Ecto neural progenitor cell (in vitro differentiated cells): Measurements from ENCODE around the gene FKBP5.
"Not testable (repeated sequence)": the region's sequence is repeated elsewhere in the genome, so short reads cannot be mapped to it uniquely, and the experiment has no call there.

Experiments
- DNase-seq: peaks from one replicate; pipeline ENCODE4 v3.0.0-alpha.2; 2018; ENCODE audit warnings: low spot score

The FKBP5 gene

DNA sequence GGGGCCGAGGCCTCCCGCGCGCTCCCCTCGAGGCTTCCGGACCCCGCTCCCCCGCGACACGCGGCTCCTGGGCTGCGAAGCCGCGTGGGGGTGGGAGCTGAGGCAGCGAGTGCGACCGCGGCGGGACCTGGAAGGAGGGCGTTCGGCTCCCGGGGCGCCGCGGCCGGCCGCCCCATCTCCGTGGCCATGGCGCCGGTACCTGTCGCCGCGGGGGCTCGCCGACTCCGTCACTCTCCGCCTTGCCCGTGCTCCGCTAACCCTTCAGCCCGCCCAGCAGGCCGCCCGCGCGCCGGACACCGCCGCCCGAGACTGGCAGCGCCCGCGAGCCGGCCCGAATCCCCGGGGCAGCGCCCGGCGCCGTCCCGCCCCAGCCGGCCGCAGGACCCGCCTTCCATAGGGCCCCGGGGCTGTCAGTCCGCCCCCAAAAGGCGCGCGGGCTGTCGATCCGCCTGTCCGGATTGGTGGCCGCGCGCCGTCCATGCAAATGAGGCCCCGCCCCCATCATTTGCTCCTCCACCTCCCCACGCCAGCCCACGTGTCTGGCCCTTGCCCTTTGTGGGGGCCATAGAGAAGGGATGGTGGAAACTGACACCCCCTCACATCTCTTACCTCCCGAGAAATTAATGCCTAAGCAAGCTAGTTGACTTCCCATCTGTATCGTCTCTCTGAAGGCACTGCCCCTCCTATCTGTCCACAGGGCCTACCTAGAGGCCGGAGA is at the start of gene FKBP5:
Gene FKBP5, minus strand, starts transcription at position 311 of the 718 bp plus-strand sequence. CDS start 46,091 bp downstream, outside the sequence.
- DNase-seq = peak; percentile 95

DNA sequence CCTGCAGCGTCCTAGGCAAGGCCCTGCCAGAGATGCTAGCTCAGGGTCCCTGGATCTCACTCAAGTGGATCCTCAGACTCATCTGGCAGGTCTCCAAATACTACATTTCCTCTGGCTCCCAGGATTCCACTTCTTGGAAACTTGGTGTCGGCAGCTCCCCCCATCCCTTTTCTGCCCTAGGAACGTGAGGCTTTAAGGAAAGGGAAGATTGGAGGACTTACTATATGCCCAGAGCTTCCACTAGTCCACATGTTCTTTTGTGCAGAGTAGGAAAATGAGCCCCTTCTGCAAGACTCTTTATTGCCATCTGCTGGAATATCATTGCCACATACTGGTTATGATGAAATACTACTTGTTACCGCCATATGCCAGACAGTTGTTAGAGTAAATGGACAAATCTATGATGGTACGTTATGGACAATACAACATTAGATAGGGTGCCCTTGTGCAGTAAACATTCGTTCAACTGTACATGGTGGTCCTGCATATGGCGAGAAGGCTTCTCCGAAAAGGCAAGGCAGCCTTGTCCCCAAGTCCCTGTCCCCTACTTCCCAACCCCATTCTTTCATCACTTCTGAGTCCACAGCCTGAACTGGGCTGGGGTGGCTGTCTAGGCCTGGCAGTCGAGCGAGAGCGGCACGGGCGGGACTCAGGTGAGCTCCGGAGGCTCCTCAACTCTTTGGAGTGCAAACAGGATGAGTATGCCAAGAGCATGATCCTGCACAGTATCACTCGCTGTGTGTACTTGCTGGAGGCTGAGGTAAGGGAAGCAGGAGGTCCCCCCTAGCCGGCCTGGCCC is 48.9 kb upstream of the FKBP5 start:
- no peak for DNase-seq

DNA sequence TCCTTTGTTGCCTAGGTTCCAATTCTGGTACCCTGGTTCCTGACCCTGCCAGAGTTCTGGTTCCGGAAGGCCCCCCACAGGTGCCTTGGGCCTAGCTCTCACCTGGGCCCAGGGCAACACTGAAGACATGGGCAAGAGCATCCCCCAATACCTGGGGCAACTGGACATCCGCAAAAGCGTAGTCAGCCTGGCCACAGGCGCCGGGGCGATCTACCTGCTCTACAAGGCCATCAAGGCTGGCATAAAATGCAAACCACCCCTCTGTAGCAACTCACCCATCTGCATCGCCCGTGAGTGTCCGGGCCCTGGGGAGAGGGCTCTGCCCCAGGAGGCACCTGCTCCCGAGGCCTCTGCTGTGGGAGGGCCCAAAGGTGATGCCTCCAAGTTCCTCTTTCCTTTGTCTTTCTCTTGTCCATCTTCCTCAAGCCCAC is 48.3 kb upstream of the FKBP5 start, which contains the start of gene ARMC12:
Gene ARMC12, plus strand, starts transcription at position 51 of the 431 bp plus-strand sequence. Its CDS starts 77 bp downstream, at position 128.
- no peak for DNase-seq

DNA sequence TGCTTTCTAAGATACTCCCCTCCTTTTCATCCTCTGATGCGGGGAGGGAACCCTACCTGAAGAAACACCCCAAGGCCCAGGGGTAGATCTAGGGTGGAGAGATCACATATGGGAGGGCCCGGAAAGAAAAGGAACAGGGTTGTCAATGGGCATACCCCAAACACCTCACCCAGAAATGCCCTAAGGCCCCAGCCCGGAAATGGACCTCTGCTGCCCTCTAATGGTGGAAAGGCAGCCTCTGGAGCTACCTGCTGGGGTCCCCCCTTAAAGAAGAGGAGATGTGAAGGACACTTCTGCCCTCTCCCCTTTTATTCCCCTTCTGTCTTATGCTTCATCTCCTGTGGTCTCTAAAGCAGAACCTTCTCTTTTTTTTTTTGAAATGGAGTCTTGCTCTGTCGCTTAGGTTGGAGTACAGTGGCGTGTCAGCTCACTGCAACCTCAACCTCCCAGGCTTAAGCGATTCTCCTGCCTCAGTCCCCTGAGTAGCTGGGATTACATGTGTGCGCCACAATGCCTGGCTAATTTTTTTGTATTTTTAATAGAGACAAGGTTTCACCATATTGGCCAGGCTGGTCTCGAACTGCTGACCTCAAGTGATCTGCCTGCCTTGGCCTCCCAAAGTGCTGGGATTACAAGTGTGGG is 47.7 kb upstream of the FKBP5 start:
- DNase-seq = peak; percentile 86

DNA sequence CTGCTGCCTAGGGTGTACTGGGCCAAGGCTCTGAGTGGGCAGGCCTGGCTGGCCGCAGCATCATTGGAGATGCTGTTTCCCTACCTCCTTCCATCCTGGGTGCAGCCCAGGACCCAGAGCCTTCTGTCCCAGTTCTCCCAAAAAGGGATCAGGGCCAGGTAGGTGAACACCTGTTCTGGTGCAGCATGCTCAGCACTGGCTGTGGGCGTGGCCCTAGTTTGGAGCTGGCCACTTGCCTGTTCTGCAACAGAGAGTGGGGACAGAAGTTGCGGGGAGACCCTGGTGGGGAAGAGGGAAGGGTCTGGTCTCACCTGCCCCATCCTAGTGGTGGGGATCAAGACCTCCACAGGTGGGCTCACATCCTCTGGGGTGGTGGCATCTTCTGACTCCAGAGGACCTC is 46.7 kb upstream of the FKBP5 start:
- DNase-seq = no peak

DNA sequence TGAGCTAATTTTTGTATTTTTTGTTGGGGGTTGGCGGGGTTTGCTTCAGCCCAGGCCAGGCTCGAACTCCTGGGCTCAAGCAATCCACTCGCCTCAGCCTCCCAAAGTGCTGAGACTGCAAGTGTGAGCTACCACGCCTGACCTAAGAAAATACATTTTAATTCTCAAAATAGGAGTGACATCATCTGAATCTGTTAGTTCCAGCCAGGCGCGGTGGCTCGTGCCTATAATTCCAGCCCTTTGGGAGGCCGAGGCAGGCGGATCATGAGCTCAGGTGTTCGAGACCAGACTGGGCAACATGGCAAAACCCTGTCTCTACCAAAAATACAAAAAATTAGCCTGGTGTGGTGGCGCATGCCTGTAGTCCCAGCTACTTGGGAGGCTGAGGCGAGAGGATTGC is 45.6 kb upstream of the FKBP5 start:
- not testable (repeated sequence) for DNase-seq

DNA sequence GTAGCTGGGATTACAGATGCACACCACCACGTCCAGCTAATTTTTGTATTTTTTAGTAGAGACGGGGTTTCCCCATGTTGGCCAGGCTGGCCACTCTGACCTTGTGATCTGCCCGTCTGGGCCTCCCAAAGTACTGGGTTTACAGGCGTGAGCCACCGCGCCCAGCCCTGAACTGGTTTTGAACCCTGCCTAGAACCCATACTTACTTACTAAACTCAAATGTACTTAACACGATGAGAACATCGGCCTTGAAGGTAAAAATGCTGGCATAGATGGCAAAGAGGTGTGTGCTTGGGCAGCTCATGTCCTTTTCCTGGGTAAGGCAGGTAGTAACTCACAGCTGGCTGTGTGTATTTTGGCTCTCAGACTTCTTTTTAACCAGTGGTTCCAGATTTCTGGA is 44.9 kb upstream of the FKBP5 start:
- no peak for DNase-seq

DNA sequence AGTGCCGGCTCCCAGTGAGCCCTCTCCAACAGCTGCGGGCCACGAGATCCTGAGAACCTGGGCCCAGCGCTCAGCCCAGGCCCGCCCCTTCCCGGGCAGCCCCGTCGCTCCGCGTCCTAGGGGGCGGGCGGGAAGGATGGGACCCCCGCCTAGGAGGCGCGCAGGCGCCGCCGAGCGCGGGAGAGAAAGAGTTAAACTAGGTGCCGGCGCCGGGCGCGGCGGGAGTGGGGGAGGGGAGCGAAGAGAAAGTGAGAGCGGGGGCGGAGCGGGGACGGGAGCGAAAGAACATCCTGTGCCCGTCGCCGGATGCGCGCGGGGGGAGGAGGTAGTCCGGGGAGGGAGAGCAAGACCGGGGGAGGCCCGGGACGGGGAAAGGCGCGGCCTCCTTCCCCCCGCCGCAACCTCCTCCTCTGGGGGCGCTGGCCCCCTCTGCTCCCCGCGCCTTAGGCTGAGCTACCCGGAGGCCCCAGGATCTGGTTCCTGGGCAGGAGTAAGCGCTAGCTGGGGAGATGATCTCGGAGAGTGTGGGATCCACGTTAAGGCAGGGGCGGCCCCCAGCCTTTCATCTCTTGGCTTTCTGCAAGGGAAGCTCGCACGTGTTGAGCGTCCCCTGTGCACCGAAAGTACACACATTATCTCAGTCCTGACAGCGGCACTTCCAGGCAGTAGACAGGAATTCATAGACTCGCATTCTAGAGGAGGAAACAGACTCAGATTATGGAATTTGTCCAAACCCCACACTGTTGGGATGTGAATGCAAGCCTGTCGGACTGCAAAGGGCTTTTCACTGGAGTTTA is 43.2 kb upstream of the FKBP5 start:
- peak; percentile 92 for DNase-seq

DNA sequence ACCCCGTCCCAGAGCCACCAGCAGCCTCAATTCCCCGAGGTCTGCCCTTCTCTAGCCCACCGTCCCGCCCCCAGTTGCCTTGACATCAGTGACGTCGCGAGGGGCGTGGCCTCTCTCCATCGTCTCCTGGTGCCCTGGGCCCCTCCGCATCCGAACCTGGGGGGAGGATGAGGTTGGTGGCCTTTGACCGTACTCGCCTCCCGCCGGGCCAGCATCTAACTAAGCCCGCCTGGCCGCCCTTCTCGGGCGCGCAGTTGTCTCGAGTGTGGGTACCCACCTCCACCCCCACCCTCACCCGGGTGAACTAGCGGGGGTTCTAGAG is 42.7 kb upstream of the FKBP5 start:
- peak; percentile 96 for DNase-seq

DNA sequence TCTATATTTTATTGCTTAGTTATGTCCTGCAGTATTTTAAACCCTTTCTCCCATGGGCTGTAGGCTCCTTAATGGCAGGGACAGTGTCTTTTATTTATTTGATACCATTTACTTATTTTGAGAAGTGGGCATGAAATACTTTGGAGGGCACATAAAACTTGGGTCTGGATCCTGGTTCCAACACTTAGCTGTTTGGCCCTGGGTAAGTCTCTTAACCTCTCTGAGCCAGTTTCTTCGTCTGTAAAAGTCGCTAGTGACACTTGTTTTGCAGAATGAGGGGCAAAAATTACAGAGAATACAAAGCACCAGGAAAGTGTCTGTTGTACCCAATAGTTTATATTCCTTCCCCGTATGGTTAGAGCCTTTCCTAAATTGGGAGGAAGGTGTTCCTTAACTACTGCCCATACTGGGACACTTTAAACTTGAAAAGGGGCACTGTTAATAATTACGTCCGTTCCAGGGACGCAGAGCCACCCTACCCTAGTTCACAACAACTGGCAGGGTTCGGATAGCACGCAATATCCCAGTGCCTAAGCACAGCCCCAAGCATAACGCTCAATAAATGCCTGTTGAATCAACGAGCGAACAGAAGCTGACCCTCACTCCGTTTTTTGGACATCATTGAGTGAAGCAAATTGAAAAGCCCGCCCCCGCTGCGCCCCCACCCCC is 42.2 kb upstream of the FKBP5 start:
- no peak for DNase-seq

DNA sequence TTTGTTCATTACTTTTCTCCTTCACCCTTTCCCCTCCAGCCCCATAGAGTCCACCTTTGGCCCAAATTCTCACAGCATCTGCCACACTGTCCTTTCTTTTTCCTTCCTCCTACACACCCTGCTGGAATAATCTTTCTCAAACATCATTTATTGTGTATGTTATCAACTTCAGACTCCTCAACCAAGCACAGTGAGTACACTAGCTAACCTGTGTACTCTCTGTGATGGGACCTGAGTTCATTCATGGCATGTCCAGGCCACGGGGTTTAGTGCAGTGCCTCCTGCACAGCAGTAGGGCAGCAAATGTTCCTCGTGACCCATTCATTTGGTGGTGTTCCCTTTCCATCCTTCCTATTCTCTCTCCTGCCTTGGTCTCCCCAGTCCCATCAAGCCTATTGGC is 41.0 kb upstream of the FKBP5 start:
- no peak for DNase-seq

DNA sequence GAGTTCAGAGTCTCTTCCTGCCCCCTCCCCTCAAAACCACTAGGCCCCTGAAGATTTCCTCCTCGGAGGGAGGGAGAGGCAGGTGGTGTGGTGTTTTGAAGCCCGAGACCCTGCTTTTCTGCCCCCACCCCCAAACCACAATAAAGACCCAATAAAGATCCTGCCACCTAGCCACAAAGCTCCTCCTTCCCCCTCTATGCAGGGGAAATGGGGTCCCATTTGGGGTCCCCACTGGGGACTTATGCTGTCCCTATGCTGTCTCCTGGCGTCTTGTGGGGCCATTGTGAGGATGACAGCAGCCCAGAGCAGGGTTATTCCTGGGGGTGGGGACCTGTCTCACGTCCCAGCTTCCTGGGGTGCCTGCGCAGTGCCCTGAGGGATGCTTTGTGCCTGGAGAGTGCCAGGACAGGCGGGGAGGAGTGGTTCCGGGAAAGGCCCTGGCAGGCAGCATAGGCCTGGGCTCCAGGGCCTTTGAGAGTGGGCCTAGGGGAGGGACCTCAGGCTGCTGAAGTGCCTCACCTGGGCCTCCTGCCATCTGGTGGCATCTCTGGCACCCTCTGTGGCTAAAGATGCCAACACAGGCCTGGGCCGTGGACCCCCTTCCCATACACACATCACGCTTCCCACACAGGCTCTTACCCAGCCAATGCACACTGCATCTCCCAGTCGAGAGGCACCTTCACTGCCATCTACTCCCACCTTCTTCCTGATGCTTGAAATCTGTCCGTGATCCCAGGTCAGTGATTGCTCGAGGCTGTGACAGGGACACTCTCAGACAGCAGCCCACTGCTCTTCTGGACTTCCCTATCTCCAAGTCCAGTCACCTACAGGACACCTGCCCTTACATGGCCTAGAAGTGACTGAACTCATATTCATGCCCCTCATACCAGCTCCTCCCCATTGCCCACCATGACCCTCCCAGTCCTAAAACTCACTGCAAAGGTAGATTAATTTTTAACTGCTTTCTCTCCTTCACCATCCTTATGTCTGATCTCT is 40.3 kb upstream of the FKBP5 start:
- DNase-seq = no peak

DNA sequence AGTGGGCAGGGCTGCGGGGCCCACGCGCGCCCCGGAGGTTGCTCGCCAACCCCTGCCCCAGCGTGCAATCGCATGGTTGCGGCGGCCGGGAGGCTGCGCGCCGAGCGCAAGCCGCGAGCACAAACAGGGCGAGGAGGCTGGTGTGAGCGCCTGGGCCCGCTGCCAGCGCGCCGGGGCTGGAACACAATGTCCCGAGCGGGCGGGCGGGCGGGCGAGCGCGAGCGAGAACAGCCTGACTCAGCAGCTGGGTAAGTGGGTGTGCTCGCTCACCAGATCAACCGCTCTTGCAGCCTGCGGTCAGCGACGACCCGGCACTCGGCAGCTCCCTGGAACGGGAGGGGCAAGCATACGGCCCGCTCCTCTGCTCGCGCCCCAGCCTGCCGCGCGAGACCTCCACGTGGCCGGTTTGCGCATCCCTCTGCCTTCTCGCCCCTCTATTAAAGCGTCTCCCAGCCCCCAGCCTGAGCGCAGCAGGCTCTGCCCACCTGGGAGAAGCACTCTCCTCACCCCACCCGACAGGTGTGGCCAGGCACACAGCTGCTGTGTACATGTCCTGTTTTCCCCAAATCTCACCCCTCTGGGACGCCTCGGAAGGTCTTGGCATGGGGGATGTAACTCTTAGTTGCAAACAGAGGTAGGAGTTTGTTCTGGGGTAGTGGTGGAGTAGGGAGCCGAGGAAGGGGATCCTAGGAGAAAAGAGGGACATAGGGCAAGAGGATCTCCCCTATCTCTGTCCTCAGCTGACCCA is 39.4 kb upstream of the FKBP5 start:
- peak; percentile 79 for DNase-seq

DNA sequence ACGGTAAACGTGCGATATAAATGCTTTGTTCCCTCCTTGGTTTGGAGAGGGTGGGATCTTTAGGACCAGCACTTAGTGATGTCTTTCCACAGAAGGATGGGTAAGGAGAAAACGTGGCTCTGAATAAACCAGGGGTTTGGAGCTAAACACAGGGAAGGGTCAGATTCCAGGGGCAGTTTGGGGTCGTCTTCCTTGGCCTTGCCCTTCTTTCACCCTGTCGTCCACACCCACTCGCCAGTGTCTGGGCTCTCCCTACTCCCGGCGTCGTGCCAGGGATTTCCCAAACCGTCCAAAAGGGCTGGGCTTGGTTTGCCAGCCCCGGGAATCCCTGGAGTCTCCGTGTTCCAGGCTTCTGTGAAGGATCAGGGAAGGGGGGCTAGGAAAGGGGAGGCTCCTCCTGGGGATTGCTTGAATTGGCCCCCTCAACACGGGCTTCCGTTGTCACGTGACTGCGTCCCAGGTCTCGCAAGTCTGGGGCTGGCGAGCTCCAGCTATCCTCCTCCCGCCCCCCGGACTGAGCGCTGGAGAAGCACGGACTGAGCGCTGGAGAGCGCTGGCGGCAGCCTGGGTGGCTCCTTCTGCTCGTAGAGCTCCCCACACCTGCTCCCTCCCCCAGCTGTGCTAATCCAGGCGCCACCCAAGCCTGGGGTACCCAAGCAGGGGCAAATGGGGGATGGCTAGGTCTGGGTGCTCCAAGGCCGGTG is 38.7 kb upstream of the FKBP5 start:
- DNase-seq = peak; percentile 78

DNA sequence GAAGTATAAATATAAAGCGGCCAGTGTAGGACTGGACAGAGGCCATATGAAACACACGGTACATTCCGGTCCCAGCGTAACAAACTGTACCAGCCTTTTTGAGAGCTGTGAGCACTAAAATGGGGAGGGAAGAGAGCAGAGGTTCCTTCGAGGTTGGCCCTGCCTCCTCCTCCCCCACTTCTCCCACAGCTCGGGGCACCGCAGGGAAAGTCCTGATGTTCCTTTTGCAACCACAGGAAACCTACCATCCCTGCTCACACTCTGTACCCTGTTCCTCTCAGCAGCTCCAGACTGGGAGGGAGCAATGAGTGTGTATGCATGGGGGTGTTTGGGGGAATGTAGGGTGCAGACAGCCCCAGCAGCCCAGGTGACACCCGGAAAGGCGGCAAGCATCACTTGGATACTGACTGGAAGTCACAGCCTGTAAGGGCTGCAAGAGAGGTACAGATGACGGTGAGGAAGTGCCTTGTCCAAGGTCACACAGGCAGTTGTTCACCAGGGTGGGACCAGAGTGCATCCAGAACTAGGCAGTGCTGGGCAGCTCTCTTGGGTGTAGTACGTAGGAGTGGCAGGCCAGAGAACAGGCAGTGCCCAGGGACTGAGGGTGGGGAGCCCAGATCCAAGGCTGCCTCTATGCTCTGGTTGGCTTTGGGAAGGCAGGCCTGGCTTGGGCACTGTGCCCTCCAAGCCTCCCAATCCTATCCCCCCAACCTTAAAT is 37.2 kb upstream of the FKBP5 start:
- DNase-seq = no peak

DNA sequence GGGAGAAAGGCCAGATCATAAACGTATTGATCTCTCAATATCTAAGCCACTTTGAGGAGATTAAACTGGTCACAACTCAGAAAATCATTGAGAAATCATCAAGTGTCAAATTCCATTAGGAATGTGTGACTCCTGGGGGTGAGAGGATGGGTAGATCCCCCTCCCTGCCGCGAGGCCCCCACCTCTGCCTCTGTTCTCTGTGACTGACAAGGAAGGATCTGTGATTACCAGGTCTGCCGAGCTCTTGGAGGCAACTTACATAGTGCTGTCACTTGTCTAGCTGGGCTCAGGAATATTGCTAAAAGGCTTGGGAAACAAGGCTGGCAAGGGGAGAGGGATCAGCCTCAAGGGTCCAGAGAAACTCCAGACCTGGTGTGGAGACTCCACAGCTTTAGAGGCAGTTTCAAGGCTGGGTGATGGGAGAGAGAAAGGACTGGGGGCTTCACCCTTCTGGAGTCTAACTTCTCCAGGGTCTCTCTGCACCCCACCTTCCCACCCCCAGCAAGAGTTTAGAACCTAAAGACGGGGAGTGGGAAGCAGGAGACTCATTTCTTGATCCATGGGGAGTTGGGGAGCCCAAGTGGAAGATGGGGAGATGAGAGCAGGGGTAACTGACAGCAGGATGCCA is 36.5 kb upstream of the FKBP5 start:
- DNase-seq = no peak

DNA sequence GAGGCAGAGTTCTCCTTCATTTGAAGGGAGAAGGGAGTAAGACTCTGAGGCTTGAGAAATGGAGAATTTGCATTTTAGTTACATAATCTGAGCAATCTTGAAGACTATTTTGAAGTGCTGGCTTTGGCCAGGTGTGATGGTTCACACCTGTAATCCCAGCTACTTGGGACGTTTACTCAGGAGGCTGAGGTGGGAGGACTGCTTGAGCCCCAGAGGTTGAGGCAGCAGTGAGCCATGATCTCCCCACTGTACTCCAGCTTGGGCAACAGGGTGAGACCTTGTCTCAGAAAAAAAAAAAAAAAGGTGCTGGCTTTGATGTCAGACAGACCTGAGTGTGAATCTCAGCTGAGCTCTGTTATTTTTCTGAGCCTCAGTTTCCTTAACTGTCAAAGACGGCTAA is 35.8 kb upstream of the FKBP5 start:
- DNase-seq = no peak

DNA sequence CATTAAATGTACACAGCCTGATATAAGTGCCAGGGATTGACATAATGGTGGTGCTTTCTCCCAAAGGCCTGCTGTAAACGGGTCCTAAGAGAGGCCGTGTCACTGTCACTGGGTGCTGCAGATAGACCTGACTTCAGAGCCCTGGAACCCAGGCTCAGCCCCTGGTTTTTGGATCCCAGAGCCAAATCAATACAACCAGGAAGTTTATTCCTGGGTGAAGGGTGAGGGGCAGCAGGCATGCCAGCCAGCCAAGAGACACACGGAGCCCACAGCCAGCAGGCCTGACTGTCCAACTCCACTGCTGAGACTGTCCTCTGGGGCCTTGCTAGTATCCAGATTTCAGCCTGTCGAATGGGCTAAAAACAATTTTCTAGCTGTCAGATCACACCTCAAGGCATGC is 35.3 kb upstream of the FKBP5 start:
- DNase-seq = no peak
